Activated CD4-positive, alpha-beta T cell treated with anti-CD3 and anti-CD28 coated beads, Interleukin-2, amount 50 U/mL, for 1 hour (primary cell): ENCODE results near the gene CCDC187.
"Not testable (repeated sequence)": the region's sequence is repeated elsewhere in the genome, so short reads cannot be mapped to it uniquely, and the experiment has no call there.

ENCODE experiments used
- DNase-seq: peaks from one replicate; pipeline ENCODE4 v3.0.0-alpha.2; 2020

Gene CCDC187

DNA sequence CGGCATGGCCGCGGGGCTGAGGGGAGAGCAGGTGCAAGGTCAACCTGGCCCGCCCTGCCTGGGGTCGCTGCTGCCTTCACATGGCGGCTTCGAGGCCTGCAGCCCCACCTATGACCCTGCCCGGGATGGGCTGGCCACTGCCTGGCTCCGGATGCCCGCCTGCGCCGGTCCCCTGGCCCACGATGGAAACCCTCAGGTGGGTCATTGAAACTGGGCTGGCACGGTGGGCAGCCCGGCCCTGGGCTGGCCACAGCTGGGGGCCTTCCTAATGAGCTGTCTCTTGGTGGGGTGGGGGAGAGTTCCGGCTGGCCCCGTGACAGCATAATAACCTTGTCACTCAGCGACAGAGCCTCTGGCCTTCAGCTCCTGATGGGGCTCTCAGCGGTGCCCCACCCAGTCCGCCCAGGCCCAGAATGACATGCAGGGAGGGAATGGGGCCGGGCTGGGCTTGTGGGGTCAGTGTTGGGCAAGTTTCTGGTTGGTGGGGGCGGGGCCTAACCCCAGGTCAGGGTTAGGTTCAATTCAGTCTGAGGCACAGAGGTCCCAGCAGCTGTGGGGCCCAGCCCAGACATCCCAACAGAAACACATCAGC lies at the start of gene CCDC187:
CCDC187 (minus strand) TSS at position 270 of the 592 bp plus-strand sequence; CDS start at position 6, 264 bp downstream.
- DNase-seq = no peak

DNA sequence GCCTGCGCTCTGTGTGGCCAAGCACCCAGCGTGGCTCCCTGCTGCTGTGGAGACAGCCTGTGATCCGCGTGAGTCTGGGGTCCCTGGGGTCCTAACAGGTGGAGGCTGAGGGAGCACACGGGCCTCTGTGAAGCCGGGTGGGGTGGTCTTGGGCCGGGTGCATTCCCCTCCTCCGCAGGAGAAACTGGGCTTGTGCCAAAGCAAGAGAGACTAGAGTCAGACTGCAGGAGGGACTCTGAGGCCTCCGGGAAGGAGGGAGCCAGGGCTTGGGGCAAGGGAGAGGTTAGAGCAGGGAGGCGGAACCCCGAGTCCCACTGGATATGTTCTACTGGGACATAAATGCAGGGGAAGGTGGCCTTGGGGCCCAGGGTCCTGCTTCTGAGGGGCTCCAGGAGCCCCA lies 49.2 kb upstream of the CCDC187 start:
- no peak for DNase-seq

DNA sequence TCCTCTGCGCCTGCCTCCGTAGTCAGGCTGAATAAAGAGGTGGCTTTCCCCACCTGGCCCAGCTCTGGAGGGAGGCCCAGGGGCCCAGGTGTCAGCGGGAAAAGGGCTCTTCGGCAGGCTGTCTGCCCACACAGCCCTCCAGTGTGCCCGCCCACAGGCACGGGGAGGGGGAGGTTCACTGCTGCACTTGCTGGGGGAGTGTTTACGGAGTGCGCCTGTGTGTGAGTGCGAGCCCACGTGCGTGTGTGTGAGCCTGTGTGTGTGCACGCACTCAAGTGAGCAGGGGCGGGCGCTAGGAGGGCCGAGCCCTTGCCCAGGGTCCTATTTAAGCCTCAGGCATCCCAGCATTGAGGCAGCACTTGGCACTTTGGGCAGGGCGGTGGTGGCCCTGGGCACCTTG lies 48.8 kb upstream of the CCDC187 start:
- DNase-seq = no peak

DNA sequence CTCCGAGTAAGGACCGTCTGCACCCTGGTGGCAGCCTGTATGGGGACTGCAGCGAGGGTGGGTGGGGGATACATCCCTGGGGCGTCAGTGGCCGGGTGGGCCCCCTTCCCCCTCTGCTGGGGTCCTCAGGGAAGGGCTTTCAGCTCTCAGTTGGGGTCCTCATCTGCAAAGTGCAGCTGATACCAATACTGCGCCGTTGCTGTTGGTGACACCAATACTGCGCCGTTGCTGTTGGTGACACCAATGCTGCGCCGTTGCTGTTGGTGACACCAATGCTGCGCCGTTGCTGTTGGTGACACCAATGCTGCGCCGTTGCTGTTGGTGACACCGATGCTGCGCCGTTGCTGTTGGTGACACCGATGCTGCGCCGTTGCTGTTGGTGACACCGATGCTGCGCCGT lies 48.0 kb upstream of the CCDC187 start:
- not testable (repeated sequence) for DNase-seq

DNA sequence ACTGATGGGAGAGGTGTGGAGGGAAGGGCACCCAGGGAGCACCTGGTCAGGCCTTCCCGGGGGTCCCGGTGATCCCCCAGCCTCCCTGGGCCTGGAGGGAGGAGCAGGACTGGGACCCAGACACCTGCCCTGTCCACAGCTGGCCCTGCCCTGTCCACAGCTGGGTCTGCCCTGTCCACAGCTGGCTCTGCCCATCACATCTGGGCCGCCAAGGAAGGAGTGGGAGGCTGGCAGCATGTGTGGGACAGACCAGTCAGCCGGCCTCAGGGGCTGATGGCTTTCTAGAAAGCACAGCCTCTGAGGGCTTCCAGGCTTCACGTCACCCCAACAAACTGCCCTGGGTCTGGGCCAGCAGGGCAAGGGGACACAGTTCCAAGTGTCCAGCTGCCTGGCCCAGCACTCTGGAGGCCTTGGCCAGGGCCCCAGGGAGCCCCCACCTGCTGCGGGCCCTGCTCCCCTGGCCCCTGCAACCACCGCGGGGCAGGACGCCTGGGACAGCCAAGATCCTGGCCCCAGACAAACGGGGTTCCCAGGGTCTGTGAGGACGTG lies 47.4 kb upstream of the CCDC187 start:
- DNase-seq = no peak

DNA sequence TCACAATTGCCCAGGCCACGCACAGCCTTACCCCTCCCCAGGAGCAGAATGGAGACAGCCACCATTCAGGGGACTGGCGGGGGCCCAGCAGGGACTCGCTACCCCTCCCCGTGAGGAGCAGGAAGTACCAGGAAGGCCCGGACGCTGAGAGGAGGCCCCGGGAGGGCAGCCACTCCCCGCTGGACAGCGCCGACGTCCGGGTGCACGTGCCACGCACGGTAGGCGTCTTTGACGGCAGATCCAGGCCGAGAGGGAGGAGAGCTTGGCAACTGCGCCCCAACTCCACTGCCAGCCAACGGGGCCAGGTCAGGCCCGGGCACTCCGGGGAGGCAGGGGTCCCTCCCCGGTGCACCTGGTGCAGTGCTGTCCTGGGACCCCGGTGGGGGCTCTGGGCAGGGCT lies 45.7 kb upstream of the CCDC187 start:
- no peak for DNase-seq

DNA sequence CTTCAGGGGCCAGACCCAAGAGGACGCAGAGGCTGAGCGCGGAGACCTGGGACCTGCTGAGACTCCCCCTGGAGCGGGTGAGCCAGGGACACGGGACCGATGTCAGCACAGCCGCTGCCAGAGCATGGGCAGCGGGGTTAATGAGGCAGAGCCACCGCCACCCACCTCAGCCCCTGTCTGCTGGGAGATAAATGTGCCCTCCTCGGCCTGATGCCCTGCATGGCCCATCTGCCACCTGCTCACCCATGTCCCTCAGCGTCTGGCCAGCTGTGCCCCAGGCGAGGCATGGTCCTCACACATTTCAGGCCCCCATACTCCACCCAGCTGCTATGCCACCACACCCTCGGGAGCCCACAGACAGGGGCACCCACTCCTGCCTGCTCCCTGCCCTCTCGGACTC lies 44.8 kb upstream of the CCDC187 start:
- DNase-seq = no peak

DNA sequence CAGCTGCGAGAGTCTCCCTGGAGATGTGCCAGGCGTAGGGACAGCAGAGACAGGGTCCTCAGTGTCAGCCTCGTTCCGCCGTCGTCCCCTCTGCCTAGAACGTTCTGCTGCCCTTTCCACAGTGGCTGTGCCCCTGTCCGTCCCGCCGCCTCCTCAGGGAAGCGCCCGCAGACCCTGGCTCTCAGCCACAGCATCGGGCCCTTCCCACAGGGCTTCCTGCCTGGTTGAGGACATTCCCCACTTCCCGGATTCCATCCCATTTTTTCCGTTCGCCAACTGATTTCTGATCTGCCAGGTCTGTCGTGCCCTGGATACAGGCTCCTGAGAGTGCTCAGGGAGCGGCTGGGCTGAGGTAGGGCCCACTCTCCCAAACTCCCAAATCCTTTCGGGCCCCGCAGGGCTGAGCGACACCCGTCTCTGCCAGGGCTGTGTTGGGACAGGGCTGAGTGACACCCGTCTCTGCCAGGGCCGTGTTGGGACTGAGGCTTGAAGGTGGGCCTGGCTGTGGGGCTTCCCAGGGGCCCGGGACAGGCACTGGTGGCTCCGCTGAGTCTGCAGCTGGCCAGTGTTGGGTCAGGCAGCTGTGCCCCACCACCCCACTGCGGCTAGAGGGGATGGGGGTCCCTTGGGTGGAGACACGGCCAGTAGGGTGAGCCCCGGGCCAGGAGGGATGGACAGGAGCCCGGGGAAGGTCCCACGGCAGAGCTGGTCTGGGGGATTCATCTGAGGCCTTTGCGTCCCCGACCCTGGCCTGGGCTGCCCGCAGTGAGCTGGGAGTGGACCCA lies 43.8 kb upstream of the CCDC187 start:
- no peak for DNase-seq

DNA sequence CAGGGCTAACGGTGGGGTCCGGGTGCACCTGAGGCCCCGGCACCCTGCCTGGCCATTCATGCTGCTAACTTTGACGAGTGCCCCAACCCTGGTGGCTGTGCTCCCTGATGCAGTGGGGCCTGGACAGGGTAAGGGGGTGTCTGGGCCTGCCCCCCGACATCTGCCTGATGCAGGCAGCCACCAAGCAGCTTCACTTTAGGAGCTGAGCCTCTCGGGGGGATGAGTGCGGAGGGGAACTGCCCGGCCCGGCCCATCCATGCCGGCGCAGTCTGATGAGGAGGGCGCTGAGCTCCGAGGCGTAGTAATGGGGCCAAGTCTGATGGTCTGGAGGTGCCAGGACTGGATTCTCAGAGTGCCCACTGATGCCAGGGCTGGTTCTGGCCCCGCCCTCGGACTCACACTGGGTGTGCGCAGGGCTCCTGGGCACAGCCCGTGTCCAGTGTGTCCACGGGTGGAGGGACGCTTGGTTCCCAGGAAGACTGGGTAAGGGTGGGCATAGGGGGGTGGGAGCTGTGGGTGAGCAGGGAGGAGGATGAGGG lies 43.1 kb upstream of the CCDC187 start:
- no peak for DNase-seq

DNA sequence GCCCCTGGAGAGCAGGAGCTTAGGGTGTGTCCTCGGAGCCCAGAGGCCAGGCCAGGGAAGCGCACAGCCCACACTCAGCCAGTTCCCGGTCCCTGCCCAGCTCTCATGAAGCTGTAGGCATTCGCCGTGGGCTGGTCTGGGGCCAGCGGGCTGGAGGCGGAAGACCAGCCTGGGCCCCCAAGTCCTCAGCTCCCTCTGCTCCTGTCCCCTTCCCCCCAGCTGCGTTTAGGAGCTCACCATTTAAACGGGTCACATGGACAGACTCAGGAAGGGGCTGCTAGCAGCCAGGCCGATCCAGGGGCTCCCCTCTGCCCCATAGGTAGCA lies 42.2 kb upstream of the CCDC187 start:
- no peak for DNase-seq

DNA sequence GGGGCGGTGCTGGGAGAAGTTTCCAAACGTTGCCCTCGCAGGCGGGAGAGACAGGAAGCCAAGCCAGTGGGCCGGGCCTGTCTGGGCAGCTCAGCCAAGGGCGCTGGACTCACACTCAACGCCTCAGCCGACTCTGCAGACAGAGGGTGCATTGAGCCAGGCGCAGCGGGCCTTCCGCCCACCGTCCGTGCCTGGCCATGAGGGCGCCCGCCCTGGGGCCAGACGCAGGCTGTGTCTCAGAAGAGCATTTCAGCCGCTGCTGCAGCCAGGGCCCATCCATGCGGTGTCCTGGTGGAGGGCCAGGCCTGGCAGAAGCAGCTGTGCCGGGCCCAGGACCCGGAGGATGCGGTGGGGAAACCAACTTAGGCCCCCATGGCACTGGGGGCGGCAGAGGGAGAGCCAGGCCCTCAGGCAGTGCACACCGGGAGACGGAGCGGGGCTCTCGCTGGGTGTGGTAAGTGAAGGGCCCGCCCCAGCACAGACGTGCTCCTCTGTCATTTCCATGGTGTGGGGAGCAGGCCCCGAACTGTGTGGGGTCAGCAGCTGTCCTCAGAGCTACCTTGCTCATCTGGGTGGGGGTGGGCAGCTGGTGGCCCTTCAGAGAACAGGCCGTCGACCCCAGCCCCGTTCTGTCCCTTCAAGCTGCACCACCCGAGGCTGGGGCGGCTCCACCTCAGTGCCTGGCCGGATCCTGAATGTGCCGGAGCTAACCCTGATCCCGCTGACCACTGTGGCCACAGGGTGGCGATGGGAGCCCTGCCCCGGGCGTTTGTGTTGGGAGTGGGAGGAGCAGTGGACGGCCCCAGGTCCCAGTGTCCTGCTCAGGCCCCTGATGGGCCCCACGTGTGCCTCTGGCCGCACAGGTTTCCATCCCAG lies 41.6 kb upstream of the CCDC187 start:
- no peak for DNase-seq

DNA sequence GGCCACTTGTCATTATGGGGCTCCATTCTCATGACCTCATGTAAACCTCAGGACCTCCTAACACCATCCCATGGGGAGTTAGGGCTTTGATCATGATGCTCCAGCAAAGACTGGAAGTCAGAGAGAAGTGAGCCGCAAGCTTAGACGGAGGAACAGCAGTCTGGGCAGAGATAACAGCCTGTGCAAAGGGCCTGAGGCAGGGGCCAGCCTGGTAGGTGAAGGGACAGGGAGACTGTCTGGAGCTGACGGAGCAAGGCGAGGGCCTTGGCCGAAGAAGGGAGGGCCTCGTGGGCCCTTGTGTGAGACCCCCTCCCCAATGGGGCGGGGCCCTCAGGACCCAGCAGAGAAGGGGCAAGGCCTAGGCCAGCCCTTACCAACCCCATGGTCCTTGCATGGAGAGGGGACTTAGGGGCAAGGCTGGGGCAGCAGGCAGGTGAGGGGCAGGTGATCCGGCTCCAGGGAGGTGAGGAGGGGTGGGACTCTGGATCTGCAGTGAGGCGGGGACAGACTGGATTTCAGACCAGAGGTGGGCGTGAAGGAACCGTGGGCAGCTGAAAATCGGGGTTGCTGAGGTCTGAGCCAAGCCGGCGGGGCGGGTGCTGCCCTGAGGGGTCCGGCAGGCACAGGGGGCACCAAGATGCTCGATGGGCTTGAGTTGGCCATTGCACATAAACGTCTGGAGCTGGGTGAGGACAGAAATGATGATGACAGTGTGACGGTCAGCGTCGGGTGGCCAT lies 40.8 kb upstream of the CCDC187 start:
- no peak for DNase-seq

DNA sequence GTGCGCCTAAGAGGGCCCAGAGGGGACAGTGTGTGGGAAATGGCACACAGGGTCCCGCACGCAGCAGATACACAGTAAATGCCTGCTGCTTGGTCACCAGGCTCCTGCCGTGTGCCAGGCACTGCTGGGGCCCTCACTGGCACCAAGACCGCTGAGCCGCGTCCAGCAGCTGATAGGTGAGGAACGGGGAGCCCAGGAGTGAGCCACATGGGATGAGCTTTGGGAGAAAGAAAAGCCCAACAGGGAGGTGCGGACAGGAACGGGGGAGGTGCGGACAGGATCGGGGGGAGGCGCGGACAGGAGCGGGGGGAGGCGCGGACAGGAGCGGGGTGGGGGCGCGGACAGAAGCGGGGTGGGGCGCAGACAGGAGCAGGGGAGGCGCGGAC lies 40.0 kb upstream of the CCDC187 start:
- DNase-seq = no peak

DNA sequence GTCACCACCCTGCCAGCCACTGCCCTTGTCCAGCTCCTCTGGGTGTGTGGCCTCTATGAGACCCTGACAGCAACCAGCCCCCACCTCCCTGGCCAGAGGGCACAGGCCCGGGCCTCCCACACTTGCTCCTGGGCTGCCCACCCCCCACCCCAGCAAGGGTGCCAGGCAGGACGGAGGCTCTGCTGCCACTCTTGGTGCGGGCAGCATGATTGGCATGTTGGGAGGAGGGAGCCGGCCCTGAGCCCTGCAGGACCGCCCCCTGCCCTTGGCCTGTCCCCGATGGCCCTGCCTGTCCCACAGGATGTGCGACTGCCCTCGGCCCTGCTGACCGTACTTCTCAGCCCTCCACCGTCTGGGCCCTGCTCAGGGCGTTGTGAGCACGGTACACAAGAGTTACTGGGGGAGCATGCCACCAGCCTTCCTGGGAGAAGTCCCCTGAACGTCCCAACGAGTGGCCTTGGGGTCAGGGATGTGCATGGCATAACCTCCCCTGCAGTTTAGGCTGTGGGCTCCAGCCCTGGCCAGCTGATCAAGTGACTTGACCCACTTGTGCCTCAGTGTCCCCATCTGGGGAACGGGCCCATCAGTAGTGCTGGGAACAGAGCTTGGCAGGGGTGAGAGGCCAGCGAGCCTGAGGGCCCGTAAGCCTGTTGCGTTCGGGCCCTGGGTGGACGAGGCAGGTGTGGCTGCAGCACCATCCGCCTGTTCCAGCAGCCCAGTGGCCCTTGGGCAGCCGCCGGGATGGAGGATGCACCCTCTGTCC lies 39.4 kb upstream of the CCDC187 start:
- no peak for DNase-seq

DNA sequence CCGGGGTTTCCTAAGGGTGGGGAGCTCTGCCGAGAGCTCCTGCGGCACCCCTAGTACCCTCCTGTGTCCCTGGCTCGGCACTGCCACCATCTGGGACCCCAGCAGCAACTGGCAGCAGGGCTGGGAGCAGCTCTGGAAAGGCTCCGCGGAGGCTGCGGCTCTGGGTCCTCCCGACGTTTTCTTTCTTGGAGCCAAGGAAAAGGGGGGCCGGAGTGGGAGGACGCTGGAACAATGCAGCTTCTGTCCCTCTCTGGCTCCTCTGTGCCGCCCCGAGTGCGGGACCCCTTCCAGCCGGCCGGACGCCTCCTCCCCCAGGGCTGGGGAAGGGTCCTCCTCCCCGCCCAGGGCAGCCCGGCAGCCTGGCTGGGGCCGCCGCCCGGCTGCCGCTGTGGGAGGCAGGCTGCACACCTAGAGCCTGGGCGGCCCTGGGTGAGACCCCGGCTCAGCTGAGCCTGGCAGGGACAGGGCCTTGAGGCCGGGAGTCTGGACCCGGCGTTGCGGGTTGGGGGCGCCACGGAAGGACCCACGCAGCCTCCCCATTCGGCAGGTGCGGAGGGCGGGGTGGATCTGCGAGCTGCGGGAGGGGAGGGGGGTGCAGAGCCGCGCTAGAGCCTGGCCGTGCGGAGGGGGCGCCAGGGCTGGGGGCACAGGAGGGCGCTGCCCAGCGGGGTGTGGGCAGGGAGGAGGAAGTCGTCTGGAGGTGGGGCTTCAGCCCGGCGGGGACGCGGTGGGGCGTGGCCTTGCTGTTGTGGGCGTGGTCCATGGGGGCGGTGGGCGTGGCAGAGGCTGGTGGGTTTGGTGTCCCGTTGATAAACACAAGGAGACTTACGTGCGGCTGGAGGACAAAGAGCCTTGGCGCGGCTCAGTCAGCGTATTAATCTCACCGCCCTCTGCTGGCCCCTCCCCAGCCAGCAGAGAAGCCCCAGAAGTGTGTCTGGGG lies 38.6 kb upstream of the CCDC187 start:
- DNase-seq = peak; percentile 51

DNA sequence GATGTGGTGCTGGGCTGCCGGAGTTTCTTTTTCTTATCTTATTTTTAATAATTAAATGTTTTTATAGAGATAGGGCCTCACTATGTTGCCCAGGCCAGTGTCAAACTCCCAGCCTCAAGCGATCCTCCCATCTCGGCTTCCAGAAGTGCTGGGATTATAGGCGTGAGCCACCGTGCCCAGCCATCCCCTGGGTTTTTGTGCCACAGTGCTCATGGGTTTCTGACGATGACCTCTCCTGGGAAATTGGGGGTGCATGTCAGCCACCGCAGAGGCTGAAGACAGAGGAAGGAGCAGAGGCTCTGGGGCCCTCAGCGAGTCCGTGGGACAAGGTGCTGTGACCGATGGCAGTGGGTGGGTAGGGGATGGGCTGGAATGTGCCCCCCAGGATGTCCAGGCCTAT lies 37.9 kb upstream of the CCDC187 start:
- no peak for DNase-seq

DNA sequence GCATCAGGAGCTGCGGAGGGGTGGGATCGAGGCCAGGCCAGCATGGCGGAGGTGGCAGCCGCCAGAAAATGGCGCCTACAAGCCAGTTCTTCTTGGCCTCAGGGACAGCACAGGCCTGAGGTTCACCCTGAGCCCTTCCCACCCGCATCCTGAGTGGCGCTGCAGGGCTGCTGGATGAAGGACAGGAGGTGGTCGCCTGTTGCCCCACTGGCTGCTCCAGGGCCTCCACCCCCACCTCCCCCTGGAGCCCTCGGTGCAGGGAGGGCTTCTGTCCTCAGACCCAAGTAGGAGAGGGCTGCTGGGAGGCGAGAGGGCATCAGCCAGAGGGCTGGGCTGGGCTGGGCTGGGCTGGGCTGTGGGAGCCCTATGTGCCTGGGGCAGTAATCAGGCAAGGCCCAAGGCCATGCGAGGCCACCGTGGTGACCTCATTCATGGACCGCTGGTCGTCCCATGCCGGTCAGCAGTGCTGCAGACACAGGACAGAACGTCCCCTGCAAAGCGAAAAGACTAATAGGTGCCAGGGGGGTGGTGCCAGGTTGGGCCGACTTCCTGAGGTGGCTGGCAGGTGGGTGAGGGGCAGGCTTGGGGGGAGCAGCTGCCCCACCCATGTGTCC lies 37.3 kb upstream of the CCDC187 start:
- no peak for DNase-seq

DNA sequence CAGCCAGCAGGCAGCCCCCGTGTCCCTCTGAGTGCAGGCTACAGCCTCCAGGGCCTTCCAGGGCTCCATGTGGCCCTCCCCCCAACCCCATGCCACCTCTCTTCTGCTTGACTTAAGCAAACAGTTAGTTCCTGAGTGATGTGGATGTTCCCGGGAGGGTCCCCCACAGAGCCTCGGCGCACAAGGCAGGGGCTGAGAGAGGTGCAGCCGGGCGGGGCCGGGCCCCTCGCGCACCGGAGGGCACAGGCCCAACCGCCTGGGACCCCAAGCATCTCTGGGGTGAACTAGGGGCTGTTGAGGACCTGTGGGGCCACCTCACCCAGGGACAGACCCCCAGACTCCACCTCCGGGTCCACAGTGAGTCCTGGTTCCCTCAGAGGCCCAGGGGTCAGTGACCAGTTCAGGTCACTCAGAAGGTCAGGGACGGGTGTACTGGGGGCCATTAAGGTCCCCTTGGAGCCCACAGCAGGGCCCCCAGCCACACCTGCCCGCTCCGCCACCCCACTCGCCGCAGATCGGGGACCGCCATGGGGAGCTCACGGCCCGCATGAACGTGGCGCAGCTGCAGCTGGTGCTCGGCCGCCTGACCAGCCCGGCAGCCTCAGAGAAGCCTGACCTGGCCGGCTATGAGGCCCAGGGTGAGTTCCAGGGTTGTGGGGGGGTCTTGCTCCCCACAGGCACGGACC lies 36.6 kb upstream of the CCDC187 start:
- DNase-seq = no peak

DNA sequence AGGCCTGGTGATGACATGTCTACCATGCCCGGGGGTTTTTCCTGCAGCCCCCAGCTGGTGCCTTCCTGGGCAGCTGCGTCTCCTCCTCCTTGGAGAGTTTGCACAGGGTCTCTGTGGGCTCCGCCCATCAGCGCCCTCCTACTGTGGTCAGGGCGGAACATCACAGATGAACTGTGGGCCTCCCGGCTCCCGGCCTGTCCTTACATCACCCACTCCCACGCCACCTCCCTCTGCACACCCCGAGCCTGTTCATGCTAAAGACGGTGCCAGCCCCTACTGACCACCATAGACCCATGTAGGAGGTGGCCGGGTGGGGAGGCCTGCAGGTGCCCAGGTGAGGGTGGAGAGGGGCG lies 36.0 kb upstream of the CCDC187 start:
- DNase-seq = no peak
